GM12878 (cell line): ENCODE data around the gene AP3B2. TPM values are rescaled to one million over a fixed set of nuclear protein-coding genes. Genes with fewer than 3 reads are reported as not detected.

Experiments
- ATAC-seq: fragments of 200-7000 bp; cut with Tn5 transposase; 3 replicates; pipeline ENCODE4 v1.9.1; 2020; ENCODE audit warnings: mild to moderate bottlenecking, moderate library complexity
- BruUV-seq: library from RNA; stranded (reverse); fragments of 400-500 nt; replicated peaks from 2 replicates; lab custom pipeline; 2021; lab: Mats Ljungman, UMichigan
- CTCF ChIA-PET: fragments of 300-600 bp; sonication (Branson Sonifier 250); formaldehyde crosslinking; extraction: SDS; loops from one replicate; lab custom pipeline; 2021; ENCODE audit warnings: inconsistent platforms; lab: Yijun Ruan, JAX
- POLR2A ChIA-PET: fragments of 350-600 bp; formaldehyde crosslinking; extraction: SDS; loops from one replicate; lab custom pipeline; 2021; ENCODE audit warnings: inconsistent platforms; lab: Charles Lee
- RAD21 ChIA-PET: fragments of 300-600 bp; sonication (Branson Sonifier 250); formaldehyde crosslinking; loops from one replicate; lab custom pipeline; 2023; ENCODE audit warnings: antibody characterized with exemption; ENCODE audit not compliant: unreplicated experiment; lab: Charles Lee
- SMC1A ChIA-PET: fragments of 300-600 bp; sonication (Branson Sonifier 250); formaldehyde crosslinking; loops from one replicate; lab custom pipeline; 2023; ENCODE audit not compliant: unreplicated experiment, uncharacterized antibody; lab: Charles Lee
- DNase-seq: peaks from one replicate; pipeline ENCODE4 v3.0.0-alpha.2; 2011; ENCODE audit warnings: low read depth, low spot score
- FAIRE-seq: peaks from 3 replicates; lab custom pipeline; 2011; peaks lifted over from hg19 to GRCh38; lab: Jason Lieb, UNC
- H2AFZ ChIP-seq: 2 replicates; pipeline ENCODE4 v1.6.0; 2011; ENCODE audit warnings: low read depth, low read length, control low read depth; ENCODE audit not compliant: control insufficient read depth
- H3K27ac ChIP-seq: 2 replicates; pipeline ENCODE4 v1.5.1; 2011; ENCODE audit warnings: control low read depth; ENCODE audit not compliant: control insufficient read depth, insufficient read depth
- H3K27me3 ChIP-seq, 2 experiments: replicated peaks in 1 of 2; 2 replicates each; pipeline versions ENCODE4 v1.6.0 to v1.6.1; 2011; ENCODE audit warnings: low read length in 1 of 2; ENCODE audit not compliant: control insufficient read depth in 2 of 2, insufficient read depth in 2 of 2
- H3K36me3 ChIP-seq, 2 experiments: 2 replicates each; pipeline ENCODE4 v1.5.1; 2011; ENCODE audit warnings: low read length in 1 of 2; ENCODE audit not compliant: control insufficient read depth in 2 of 2, insufficient read depth in 2 of 2
- H3K4me1 ChIP-seq: 2 replicates; pipeline ENCODE4 v1.6.1; 2011; ENCODE audit warnings: mild to moderate bottlenecking, low read length, moderate library complexity, mixed read lengths; ENCODE audit not compliant: control insufficient read depth, insufficient read depth
- H3K4me2 ChIP-seq: 2 replicates; pipeline ENCODE4 v1.6.0; 2011; ENCODE audit warnings: control low read depth; ENCODE audit not compliant: control insufficient read depth, insufficient read depth
- H3K4me3 ChIP-seq: fragments of 200-600 bp; sonication (generic); 2 replicates; pipeline ENCODE4 v1.5.1; 2016
- H3K79me2 ChIP-seq: 2 replicates; pipeline ENCODE4 v1.6.0; 2011; ENCODE audit warnings: low read length; ENCODE audit not compliant: control insufficient read depth, insufficient read depth
- H3K9ac ChIP-seq: 2 replicates; pipeline ENCODE4 v1.8.0; 2011; ENCODE audit warnings: low read length, control low read depth, mixed read lengths; ENCODE audit not compliant: control insufficient read depth, insufficient read depth
- H3K9me3 ChIP-seq: replicated peaks from 3 replicates; pipeline ENCODE4 v1.5.1; 2011; ENCODE audit warnings: mild to moderate bottlenecking, low read length; ENCODE audit not compliant: control insufficient read depth, insufficient read depth
- H4K20me1 ChIP-seq: 2 replicates; pipeline ENCODE4 v1.6.0; 2011; ENCODE audit not compliant: control insufficient read depth, insufficient read depth
- CBX5 ChIP-seq: sonication (generic); IDR thresholded peaks from 2 replicates; pipeline ENCODE4 v1.6.1; 2016; ENCODE audit warnings: low read depth, moderate library complexity, mild to moderate bottlenecking, inconsistent platforms
- EGR1 ChIP-seq, 2 experiments: IDR thresholded peaks; 1 replicate in 1 of 2; 2 replicates in 1 of 2; pipeline ENCODE4 v1.6.1; 2011 to 2012; ENCODE audit warnings: low read depth in 2 of 2, low read length in 2 of 2, borderline replicate concordance in 1 of 2, mild to moderate bottlenecking in 1 of 2, moderate library complexity in 1 of 2
- MEF2B ChIP-seq: fragments of 450-650 bp; IDR thresholded peaks from 2 replicates; pipeline ENCODE4 v1.6.1; 2018; ENCODE audit warnings: mild to moderate bottlenecking, moderate library complexity; ENCODE audit not compliant: partially characterized antibody, poor library complexity, severe bottlenecking
- NR2F1 ChIP-seq: fragments of 450-650 bp; conservative IDR thresholded peaks from 2 replicates; pipeline ENCODE4 v1.6.1; 2017; ENCODE audit warnings: mild to moderate bottlenecking
- NRF1 ChIP-seq: conservative IDR thresholded peaks from 2 replicates; pipeline ENCODE4 v1.6.1; 2011; ENCODE audit warnings: mild to moderate bottlenecking, low read depth, low read length, improper control_type of control experiment
- SIX5 ChIP-seq: IDR thresholded peaks from 2 replicates; pipeline ENCODE4 v1.6.1; 2011; ENCODE audit warnings: mild to moderate bottlenecking, low read depth, low read length, moderate library complexity; ENCODE audit not compliant: severe bottlenecking
- SKIL ChIP-seq: fragments of 450-650 bp; IDR thresholded peaks from 2 replicates; pipeline ENCODE4 v1.6.1; 2017; ENCODE audit warnings: mild to moderate bottlenecking, low read depth, inconsistent platforms; ENCODE audit not compliant: poor library complexity, severe bottlenecking
- WGBS: methylation state at CpG from one replicate; pipeline ENCODE4 v1.1.6; 2016; ENCODE audit warnings: low lambda C conversion rate; ENCODE audit not compliant: insufficient replicate concordance, insufficient coverage; ENCODE audit errors: missing lambda C conversion rate; 5-methylcytosine and 5-hydroxymethylcytosine counted together
- in situ Hi-C: fragments of 300-500 bp; cut with MboI; formaldehyde crosslinking; loops from 9 replicates; pipeline ENCODE4 v1.14.3; 2018; ENCODE audit warnings: mixed read lengths
- intact Hi-C: fragments of 100-400 bp; cut with micrococcal nuclease; formaldehyde crosslinking; loops from one replicate; pipeline ENCODE4 v1.14.2; 2022; ENCODE audit not compliant: unreplicated experiment
- polyA plus RNA-seq, 11 experiments: library from polyadenylated mRNA; depleted of rRNA in 4 of 11; unstranded in 6 of 11; stranded (reverse) in 5 of 11; fragments of >200 nt; fragmentation: Nextera tagmentation in 4 of 11; fragmentation: Illumina TruSeq in 1 of 11; extraction: Ambion mirVana in 4 of 11; extraction: Trizol in 1 of 11; gene quantifications; 1 replicate in 1 of 11; 2 replicates in 10 of 11; pipeline versions ENCODE4 v1.2.1 to v1.2.3, GENCODE V29; 2011 to 2016; ENCODE audit warnings: inconsistent platforms in 2 of 11, missing spikeins in 2 of 11, low read depth in 1 of 11
- total RNA-seq, 4 experiments: library from RNA; depleted of rRNA in 3 of 4; stranded (reverse); fragments of >200 nt in 3 of 4; fragmentation: Illumina TruSeq in 1 of 4; extraction: Trizol in 1 of 4; gene quantifications; 2 replicates each; pipeline versions ENCODE4 v1.2.1 to v1.2.3, GENCODE V29; 2013 to 2021
- TF ChIP-seq, protein P1 (sequence below): fragments of 450-650 bp; IDR thresholded peaks from 2 replicates; pipeline ENCODE4 v1.6.1; 2017; ENCODE audit warnings: low read depth, mild to moderate bottlenecking, moderate library complexity
- TF ChIP-seq, protein P2 (sequence below): fragments of 450-650 bp; IDR thresholded peaks from 2 replicates; pipeline ENCODE4 v1.6.1; 2017; ENCODE audit warnings: borderline replicate concordance
- TF ChIP-seq, protein P3 (sequence below): IDR thresholded peaks from 2 replicates; pipeline ENCODE4 v1.6.1; 2011; ENCODE audit warnings: low read depth, mild to moderate bottlenecking, low read length, moderate library complexity, borderline replicate concordance; ENCODE audit errors: extremely low read depth

AP3B2 gene
- total and polyA plus RNA-seq, 10 of the 15 experiments (the other 5 are each of a cell fraction or from before 2014, with no cell fraction given): not detected

GRCh38 chr15:82710926-82711490 lies 1.3 kb upstream of the AP3B2 start:
- Histone ChIP-seq H2AFZ (no peak overlapping the region), H3K27ac (no peak overlapping the region), H3K27me3 (no peaks in the 10 kb centered on the region; a peak in 1 of 4 replicates), H3K79me2 (no peaks in the 10 kb centered on the region), H3K9ac (no peak overlapping the region), H3K4me2 (no peak overlapping the region), H3K9me3 (no peaks in the 10 kb centered on the region), H4K20me1 (no peaks in the 10 kb centered on the region), H3K36me3 (no peaks in the 10 kb centered on the region), H3K4me3 (no peak overlapping the region)
- ChIA-PET CTCF (no interaction called here), SMC1A (no interaction called here), RAD21 (no interaction called here), POLR2A (no interaction called here)
- FAIRE-seq (no peak), ATAC-seq (no peak), DNase-seq (no peak)
- in situ Hi-C loops (no loop called here), intact Hi-C loops (no loop called here)
- BruUV-seq: no TSS peak
- 91% methylated on average over 25 of the region's 26 CpGs for WGBS
- TF ChIP-seq NRF1 (no peak), SIX5 (no peak), SKIL (no peak), NR2F1 (no peak), CBX5 (no peak), MEF2B (no peak), EGR1 (IDR thresholded peaks at IDR 0.05; ENCODE audit: borderline replicate concordance in 1 of 2, low read depth in 2 of 2, low read length in 2 of 2) (no peak)
- TF ChIP-seq, protein P1, sequence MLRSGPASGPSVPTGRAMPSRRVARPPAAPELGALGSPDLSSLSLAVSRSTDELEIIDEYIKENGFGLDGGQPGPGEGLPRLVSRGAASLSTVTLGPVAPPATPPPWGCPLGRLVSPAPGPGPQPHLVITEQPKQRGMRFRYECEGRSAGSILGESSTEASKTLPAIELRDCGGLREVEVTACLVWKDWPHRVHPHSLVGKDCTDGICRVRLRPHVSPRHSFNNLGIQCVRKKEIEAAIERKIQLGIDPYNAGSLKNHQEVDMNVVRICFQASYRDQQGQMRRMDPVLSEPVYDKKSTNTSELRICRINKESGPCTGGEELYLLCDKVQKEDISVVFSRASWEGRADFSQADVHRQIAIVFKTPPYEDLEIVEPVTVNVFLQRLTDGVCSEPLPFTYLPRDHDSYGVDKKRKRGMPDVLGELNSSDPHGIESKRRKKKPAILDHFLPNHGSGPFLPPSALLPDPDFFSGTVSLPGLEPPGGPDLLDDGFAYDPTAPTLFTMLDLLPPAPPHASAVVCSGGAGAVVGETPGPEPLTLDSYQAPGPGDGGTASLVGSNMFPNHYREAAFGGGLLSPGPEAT: no peak
- TF ChIP-seq, protein P2, sequence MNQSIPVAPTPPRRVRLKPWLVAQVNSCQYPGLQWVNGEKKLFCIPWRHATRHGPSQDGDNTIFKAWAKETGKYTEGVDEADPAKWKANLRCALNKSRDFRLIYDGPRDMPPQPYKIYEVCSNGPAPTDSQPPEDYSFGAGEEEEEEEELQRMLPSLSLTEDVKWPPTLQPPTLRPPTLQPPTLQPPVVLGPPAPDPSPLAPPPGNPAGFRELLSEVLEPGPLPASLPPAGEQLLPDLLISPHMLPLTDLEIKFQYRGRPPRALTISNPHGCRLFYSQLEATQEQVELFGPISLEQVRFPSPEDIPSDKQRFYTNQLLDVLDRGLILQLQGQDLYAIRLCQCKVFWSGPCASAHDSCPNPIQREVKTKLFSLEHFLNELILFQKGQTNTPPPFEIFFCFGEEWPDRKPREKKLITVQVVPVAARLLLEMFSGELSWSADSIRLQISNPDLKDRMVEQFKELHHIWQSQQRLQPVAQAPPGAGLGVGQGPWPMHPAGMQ: no peak
- TF ChIP-seq, protein P3, sequence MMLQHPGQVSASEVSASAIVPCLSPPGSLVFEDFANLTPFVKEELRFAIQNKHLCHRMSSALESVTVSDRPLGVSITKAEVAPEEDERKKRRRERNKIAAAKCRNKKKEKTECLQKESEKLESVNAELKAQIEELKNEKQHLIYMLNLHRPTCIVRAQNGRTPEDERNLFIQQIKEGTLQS: no peak
- TF ChIP-seq, all 136 proteins: peak for 0
- 0 out of 2 replicates have a peak, but pooled peaks cover 4% of the 10 kb centered on the region for H3K4me1 ChIP-seq
